CD4-positive, CD25-positive, alpha-beta regulatory T cell (primary cell): ENCODE measurements around the gene ZSCAN4. TPM values are rescaled to one million over a fixed set of nuclear protein-coding genes. Genes with fewer than 3 reads are reported as not detected.

Source experiments
- ATAC-seq, 2 donors: fragments of 150-1000 bp; cut with Tn5 transposase; one replicate each; pipeline ENCODE4 v1.10.0; 2021; ENCODE audit warnings: low read depth in 2 of 2, moderate number of reproducible peaks in 2 of 2, moderate library complexity in 1 of 2
- DNase-seq, 3 donors: peaks; one replicate each; pipeline versions ENCODE4 v3.0.0 to v3.0.0-alpha.2; 2012 to 2022; ENCODE audit warnings: mixed read lengths in 1 of 3
- H3K27ac ChIP-seq: one replicate; pipeline ENCODE4 v1.7.0; 2013; ENCODE audit warnings: mild to moderate bottlenecking, low read length; ENCODE audit not compliant: insufficient read depth, poor library complexity, severe bottlenecking
- H3K27me3 ChIP-seq: one replicate; pipeline ENCODE4 v1.7.0; 2013; ENCODE audit warnings: low read length; ENCODE audit not compliant: control insufficient read depth, insufficient read depth
- H3K36me3 ChIP-seq: one replicate; pipeline ENCODE4 v1.7.0; 2013; ENCODE audit warnings: mild to moderate bottlenecking, low read length, moderate library complexity; ENCODE audit not compliant: control insufficient read depth, insufficient read depth
- H3K4me1 ChIP-seq: 2 replicates; pipeline ENCODE4 v1.7.0; 2013; ENCODE audit warnings: mild to moderate bottlenecking, low read length; ENCODE audit not compliant: insufficient read depth, control insufficient read depth, poor library complexity, severe bottlenecking
- H3K4me3 ChIP-seq: one replicate; pipeline ENCODE4 v1.7.0; 2013; ENCODE audit warnings: low read depth, mild to moderate bottlenecking, low read length, moderate library complexity
- H3K9me3 ChIP-seq, 2 experiments: 1 replicate in 1 of 2; 2 replicates in 1 of 2; pipeline ENCODE4 v1.7.0; 2013; ENCODE audit warnings: low read length in 2 of 2, mild to moderate bottlenecking in 1 of 2, moderate library complexity in 1 of 2; ENCODE audit not compliant: control insufficient read depth in 2 of 2
- H3K27ac Mint-ChIP-seq, 3 donors: one replicate each; pipeline ENCODE4 v1.8.0; 2020 to 2022; ENCODE audit warnings: mild to moderate bottlenecking in 3 of 3, mixed read lengths in 3 of 3, moderate library complexity in 2 of 3
- H3K27me3 Mint-ChIP-seq: one replicate; pipeline ENCODE4 v1.8.0; 2022; ENCODE audit warnings: mild to moderate bottlenecking, mixed read lengths
- H3K36me3 Mint-ChIP-seq: one replicate; pipeline ENCODE4 v1.8.0; 2020; ENCODE audit warnings: mixed read lengths
- H3K4me1 Mint-ChIP-seq, 4 donors: one replicate each; pipeline ENCODE4 v1.8.0; 2020 to 2022; ENCODE audit warnings: mixed read lengths in 4 of 4, mild to moderate bottlenecking in 1 of 4
- H3K4me3 Mint-ChIP-seq, 4 donors: one replicate each; pipeline ENCODE4 v1.8.0; 2020 to 2022; ENCODE audit warnings: mild to moderate bottlenecking in 4 of 4, mixed read lengths in 4 of 4, moderate library complexity in 3 of 4
- H3K9me3 Mint-ChIP-seq, 7 donors: one replicate each; pipeline ENCODE4 v1.8.0; 2020 to 2022; ENCODE audit warnings: mixed read lengths in 7 of 7, mild to moderate bottlenecking in 3 of 7, moderate library complexity in 2 of 7
- polyA plus RNA-seq, 4 donors: library from polyadenylated mRNA; unstranded; fragments of 300-500 nt; fragmentation: Illumina TruSeq; gene quantifications; one replicate each; pipeline ENCODE4 v1.2.3, GENCODE V29; 2021
- total RNA-seq: library from RNA; stranded (reverse); gene quantifications from one replicate; pipeline ENCODE4 v1.2.3, GENCODE V29; 2022

ZSCAN4 gene
- total and polyA plus RNA-seq, 5 donors from 2014 or later, result not detected

DNA sequence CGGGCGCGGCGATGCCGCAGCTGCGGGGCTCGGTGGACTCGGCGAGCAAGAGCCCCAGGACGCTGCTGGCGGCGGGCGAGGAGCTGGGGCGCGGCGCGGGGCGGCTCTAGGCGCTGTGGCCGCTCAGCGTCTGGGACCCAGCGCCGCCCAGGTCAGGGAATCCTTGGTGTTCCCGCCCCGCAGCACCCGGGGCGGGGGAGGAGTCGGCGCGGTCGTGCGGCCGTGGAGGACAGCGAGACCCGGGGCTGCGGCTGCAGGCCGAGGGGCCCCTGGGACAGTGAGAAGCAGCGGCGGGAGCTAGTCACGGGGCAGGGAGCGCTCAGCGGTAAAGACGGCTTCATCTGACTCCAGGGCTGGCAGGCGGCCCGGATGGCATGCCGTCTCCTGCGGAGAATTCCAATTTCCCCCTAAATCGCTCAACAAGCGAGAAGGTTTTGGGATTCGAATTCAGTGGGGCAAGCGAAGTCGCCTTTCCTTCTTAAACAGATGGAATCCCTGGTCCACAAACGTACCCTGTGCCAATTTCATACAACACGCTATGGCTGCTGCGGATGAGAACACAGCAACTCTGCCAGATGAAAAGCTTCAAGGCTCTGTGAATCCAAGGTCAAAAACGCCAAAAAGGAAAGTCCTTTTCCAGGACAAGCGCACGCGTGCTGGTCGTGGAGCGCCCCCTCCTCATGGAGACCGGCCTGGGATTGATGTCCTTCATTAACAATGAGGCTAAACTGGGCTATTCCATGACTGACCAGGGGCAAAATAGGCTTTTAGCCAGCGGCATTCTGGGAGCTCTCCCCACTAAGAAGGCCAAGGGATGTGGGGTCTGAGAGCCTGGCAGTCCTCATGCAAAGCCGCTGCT is 4.2 kb upstream of the ZSCAN4 start:
- peaks cover 0 to 7% (median 2%) of the 10 kb centered on the region in 7 donors for H3K9me3 Mint-ChIP-seq

DNA sequence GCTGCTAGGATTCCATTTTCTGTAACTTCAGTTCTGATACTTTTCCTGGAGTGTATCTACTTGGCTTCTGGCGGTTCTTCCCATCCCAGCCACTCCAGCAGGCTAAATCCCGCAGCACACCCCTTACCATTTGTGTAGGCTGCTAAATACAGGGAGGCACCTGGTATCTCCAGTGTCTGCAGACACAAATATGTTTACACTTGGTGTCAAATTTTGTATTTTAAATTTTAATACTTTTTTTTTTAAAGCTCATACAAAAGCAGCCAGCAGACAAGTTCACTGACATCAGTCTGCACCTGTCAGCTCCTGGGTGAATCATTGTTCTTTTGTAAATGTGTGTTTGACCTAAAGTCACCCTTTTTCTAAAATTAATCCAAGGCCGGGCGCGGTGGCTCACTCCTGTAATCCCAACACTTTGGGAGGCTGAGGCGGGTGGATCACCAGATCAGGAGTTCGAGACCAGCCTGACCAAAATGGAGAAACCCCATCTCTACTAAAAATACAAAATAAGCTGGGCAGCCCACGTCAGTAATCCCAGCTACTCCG is 3.4 kb upstream of the ZSCAN4 start:
- DNase-seq (no peak), ATAC-seq (no peak)
- Histone ChIP-seq H3K27ac (no peak overlapping the region), H3K4me1 (peaks cover 11% of the 10 kb centered on the region), H3K36me3 (no peaks in the 10 kb centered on the region), H3K27me3 (peaks cover 5% of the 10 kb centered on the region), H3K9me3 (no peaks in the 10 kb centered on the region), H3K4me3 (no peak overlapping the region)
- Mint-ChIP-seq H3K27me3 (peaks cover 40% of the 10 kb centered on the region), H3K4me3 (peak overlapping the region in 2 of 4 donors; percentile 43 to 47), H3K36me3 (no peaks in the 10 kb centered on the region), H3K9me3 (peaks cover 0 to 5% (median 2%) of the 10 kb centered on the region in 7 donors), H3K4me1 (peaks cover 0 to 4% (median 1%) of the 10 kb centered on the region in 4 donors), H3K27ac (no peak overlapping the region)

More for the DNA sequence above, 4.2 kb upstream of the ZSCAN4 start:
- Histone ChIP-seq H3K27me3 (peaks cover 5% of the 10 kb centered on the region), H3K27ac (no peak overlapping the region), H3K36me3 (no peaks in the 10 kb centered on the region), H3K9me3 (no peaks in the 10 kb centered on the region), H3K4me1 (peaks cover 11% of the 10 kb centered on the region), H3K4me3 (no peak overlapping the region)
- no peak for DNase-seq
- no peak for ATAC-seq
- H3K4me3 Mint-ChIP-seq, result peak overlapping the region in 3 of 4 donors; percentile 29 to 52 (median 47)
- H3K27me3 Mint-ChIP-seq, result peaks cover 40% of the 10 kb centered on the region
- no peak overlapping the region for H3K27ac Mint-ChIP-seq
- H3K36me3 Mint-ChIP-seq, result no peaks in the 10 kb centered on the region
- H3K4me1 Mint-ChIP-seq, result peaks cover 0 to 4% (median 1%) of the 10 kb centered on the region in 4 donors

DNA sequence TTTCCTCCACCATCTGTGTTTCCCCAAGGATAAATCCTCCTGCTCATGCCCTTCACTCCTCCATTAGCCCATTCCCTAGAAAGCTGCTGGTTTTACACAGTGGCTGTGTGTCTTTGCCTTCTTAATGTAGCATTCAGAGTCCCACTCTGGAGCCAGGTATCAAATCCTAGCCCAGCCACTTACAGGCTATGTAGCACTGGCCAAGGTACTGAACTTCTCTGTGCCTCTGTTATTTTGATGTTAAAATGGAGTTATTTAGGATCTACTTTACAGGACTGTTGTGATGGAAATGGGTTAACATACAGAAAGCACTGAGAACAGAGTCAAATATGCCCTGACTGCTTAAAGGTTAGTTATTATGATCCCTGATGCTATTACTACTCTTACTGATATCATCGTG is 1.5 kb upstream of the ZSCAN4 start:
- no peak overlapping the region for H3K4me3 ChIP-seq
- peaks cover 31% of the 10 kb centered on the region for H3K27me3 Mint-ChIP-seq
- no peak overlapping the region for H3K27ac ChIP-seq
- H3K36me3 ChIP-seq, result no peaks in the 10 kb centered on the region
- H3K9me3 ChIP-seq, result no peaks in the 10 kb centered on the region
- no peak overlapping the region for H3K4me3 Mint-ChIP-seq
- ATAC-seq (no peak), DNase-seq (no peak)
- peaks cover 0 to 8% (median 4%) of the 10 kb centered on the region in 7 donors for H3K9me3 Mint-ChIP-seq
- no peak overlapping the region for H3K27ac Mint-ChIP-seq
- H3K27me3 ChIP-seq, result peaks cover 5% of the 10 kb centered on the region
- H3K4me1 Mint-ChIP-seq, result peaks cover 0 to 4% (median 1%) of the 10 kb centered on the region in 4 donors
- peaks cover 11% of the 10 kb centered on the region for H3K4me1 ChIP-seq
- no peaks in the 10 kb centered on the region for H3K36me3 Mint-ChIP-seq

DNA sequence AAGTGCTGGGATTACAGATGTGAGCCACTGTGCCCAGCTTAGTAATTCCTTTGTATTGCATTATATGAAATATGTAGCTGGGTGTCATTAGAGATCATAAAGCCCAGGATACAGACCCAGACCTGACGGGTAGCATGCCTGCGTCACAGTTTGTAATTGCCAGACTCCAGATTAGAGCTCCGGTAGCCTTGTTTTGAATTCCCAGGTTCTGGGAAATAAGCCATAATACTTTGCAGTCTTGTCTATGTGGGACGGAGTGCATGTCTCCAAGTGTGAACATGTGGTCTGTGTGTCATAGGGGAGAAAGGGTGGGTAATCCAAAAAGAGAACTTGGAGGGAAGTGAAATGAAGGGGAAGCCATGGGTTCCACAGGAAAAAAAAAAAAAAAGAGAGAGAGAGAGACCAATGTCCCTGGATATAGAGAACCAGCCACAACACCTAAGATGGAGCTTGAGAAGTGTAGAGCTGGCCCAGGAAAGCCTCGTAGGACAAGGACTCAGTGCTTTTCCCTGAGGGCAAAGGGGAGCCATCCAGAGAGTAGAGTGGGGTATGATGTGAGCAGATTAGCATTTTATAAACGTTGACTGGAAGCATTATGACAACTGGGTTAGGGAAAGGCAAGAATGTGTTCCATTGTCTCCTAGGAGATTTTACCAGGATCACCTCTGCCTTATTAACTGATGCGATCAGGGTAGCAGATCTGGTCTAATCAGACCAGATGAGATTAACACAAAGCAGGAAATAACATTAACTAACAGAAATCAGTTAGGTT is 2.6 kb downstream of the ZSCAN4 start:
- Histone ChIP-seq H3K27ac (no peak overlapping the region), H3K36me3 (no peaks in the 10 kb centered on the region), H3K4me1 (no peaks in the 10 kb centered on the region), H3K9me3 (peaks cover 0 to 12% of the 10 kb centered on the region in 2 experiments), H3K27me3 (no peaks in the 10 kb centered on the region), H3K4me3 (no peak overlapping the region)
- Mint-ChIP-seq H3K27me3 (peaks cover 8% of the 10 kb centered on the region), H3K36me3 (no peaks in the 10 kb centered on the region), H3K9me3 (peaks cover 0 to 17% (median 4%) of the 10 kb centered on the region in 7 donors), H3K4me3 (no peak overlapping the region), H3K27ac (no peak overlapping the region), H3K4me1 (no peaks in the 10 kb centered on the region)
- ATAC-seq (no peak), DNase-seq (no peak)

DNA sequence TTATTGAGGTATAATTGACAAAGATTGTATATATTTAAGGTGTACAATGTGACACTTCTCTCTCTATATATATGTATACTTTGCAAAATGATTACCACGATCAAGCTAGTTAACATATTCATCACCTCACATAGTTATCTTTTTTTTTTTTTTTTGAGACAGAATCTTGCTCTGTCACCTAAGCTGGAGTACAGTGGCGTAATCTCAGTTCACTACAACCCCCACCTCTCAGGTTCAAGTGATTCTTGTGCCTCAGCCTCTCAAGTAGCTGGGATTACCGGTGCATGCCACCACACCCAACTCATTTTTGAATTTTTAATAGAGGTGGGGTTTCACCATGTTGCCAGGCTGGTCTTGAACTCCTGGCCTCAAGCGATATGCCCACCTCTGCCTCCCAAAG is 3.7 kb downstream of the ZSCAN4 start:
- H3K27ac ChIP-seq, result no peak overlapping the region

DNA sequence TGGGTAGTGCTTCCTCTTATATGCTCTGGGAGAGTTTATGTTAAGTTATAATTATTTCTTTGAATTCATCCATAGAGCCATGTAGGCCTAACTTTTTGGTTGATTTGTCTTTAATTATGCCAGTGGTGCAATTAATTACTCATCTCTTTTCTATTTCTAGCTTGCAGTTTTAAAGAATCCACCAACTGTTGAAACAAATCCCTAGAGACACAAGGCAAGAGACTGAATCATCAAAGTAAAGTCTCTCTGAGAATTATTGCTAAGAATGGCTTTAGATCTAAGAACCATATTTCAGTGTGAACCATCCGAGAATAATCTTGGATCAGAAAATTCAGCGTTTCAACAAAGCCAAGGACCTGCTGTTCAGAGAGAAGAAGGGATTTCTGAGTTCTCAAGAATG is 7.1 kb downstream of the ZSCAN4 start:
- no peak for ATAC-seq
- no peaks in the 10 kb centered on the region for H3K36me3 ChIP-seq
- Mint-ChIP-seq H3K9me3 (peaks cover 0 to 28% (median 9%) of the 10 kb centered on the region in 7 donors), H3K27ac (no peak overlapping the region), H3K4me1 (no peaks in the 10 kb centered on the region), H3K4me3 (no peak overlapping the region), H3K36me3 (peaks cover 4% of the 10 kb centered on the region), H3K27me3 (no peaks in the 10 kb centered on the region)
- no peaks in the 10 kb centered on the region for H3K4me1 ChIP-seq
- H3K9me3 ChIP-seq, result peaks cover 7 to 21% of the 10 kb centered on the region in 2 experiments
- H3K27ac ChIP-seq, result no peak overlapping the region
- no peak for DNase-seq
- peaks cover 5% of the 10 kb centered on the region for H3K27me3 ChIP-seq
- no peak overlapping the region for H3K4me3 ChIP-seq

More for the DNA sequence above, 3.7 kb downstream of the ZSCAN4 start:
- Mint-ChIP-seq H3K27ac (no peak overlapping the region), H3K9me3 (peaks cover 0 to 18% (median 5%) of the 10 kb centered on the region in 7 donors), H3K27me3 (peaks cover 4% of the 10 kb centered on the region), H3K4me3 (no peak overlapping the region), H3K4me1 (no peaks in the 10 kb centered on the region), H3K36me3 (no peaks in the 10 kb centered on the region)
- H3K4me1 ChIP-seq, result no peaks in the 10 kb centered on the region
- peaks cover under 1 to 16% of the 10 kb centered on the region in 2 experiments for H3K9me3 ChIP-seq
- H3K4me3 ChIP-seq, result no peak overlapping the region
- ATAC-seq (no peak), DNase-seq (no peak)
- H3K27me3 ChIP-seq, result peaks cover 4% of the 10 kb centered on the region
- H3K36me3 ChIP-seq, result no peaks in the 10 kb centered on the region

DNA sequence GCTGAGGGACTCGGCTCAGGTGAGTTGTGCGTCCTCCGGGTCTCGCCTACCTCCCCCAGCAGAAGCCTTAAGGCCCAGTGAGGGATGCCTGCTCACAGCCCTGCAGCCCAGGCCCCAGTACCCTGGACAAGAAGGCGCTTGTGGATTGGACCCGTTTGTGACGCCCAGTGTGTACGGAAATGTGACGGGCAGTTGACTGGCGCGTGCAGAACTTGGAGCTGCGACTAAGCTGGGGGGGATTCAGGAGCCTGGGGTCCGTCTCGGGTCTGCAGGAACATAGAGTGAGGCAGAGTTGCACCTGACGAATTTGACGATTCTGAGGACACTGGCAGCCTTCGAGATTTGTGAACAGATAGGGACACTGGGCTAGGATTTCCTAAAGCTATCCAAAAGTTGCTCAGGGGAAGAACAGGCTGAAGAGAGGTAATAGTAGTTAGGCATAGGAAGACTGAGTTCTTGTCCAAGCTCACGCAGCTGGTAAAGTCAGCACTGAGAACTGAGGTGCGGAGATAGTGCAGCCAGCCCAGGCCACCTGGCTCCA is 13.6 kb downstream of the ZSCAN4 start:
- ATAC-seq (no peak), DNase-seq (no peak)
- H3K4me3 ChIP-seq, result peak overlapping the region; percentile 89
- peak overlapping the region; percentile 96 to 97 (median 96) for H3K27ac Mint-ChIP-seq
- H3K9me3 ChIP-seq, result peaks cover 49 to 60% of the 10 kb centered on the region in 2 experiments
- peak overlapping the region; percentile 58 for H3K27ac ChIP-seq
- peaks cover 60% of the 10 kb centered on the region for H3K36me3 Mint-ChIP-seq
- H3K27me3 Mint-ChIP-seq, result no peaks in the 10 kb centered on the region
- peaks cover 13% of the 10 kb centered on the region for H3K4me1 ChIP-seq
- peak overlapping the region; percentile 93 to 99 (median 98) for H3K4me3 Mint-ChIP-seq
- peaks cover 2% of the 10 kb centered on the region for H3K27me3 ChIP-seq
- peaks cover 7 to 66% (median 49%) of the 10 kb centered on the region in 7 donors for H3K9me3 Mint-ChIP-seq
- peaks cover 11 to 41% (median 23%) of the 10 kb centered on the region in 4 donors for H3K4me1 Mint-ChIP-seq
- peaks cover 44% of the 10 kb centered on the region for H3K36me3 ChIP-seq
